ENCODE measurements around the gene KDM7A. TPM values are rescaled to one million over a fixed set of nuclear protein-coding genes. Genes with fewer than 3 reads are reported as not detected.

The KDM7A gene
- polyA plus RNA-seq, 1 of the 3 experiments (the other 2 are of a cell fraction) = 0.94 TPM

GRCh38 chr7:140197938-140198337 lies 21.2 kb upstream of the KDM7A start:
- H3K9me3 ChIP-seq = no peaks in the 10 kb centered on the region
- no peaks in the 10 kb centered on the region for H3K79me2 ChIP-seq (ENCODE audit: insufficient read depth)
- TF ChIP-seq POLR2AphosphoS5 (IDR thresholded peaks at IDR 0.05; ENCODE audit: low read depth, low read length) = no peak
- TF ChIP-seq MXI1 (IDR thresholded peaks at IDR 0.05; ENCODE audit: low read depth, low read length) = no peak
- TF ChIP-seq FOXJ3 (CRISPR knock-in tag; IDR thresholded peaks at IDR 0.05) = no peak
- no peak for TF ChIP-seq MEF2A (IDR thresholded peaks at IDR 0.05; ENCODE audit: borderline replicate concordance, low read depth)
- no peak for TF ChIP-seq CHD2 (IDR thresholded peaks at IDR 0.05; ENCODE audit: low read length, partially characterized antibody)
- no peak for TF ChIP-seq ZBTB33 (IDR thresholded peaks at IDR 0.05; ENCODE audit: borderline replicate concordance, low read depth)
- no peak for TF ChIP-seq EP300 (IDR thresholded peaks at IDR 0.05; ENCODE audit: borderline replicate concordance in 1 of 2, low read depth in 1 of 2, low read length in 1 of 2)
- no peak for TF ChIP-seq USF1 (IDR thresholded peaks at IDR 0.05; ENCODE audit: borderline replicate concordance, low read depth)
- no peak for TF ChIP-seq IRF3 (IDR thresholded peaks at IDR 0.05; ENCODE audit: low read depth, low read length)
- TF ChIP-seq TCF12 (IDR thresholded peaks at IDR 0.05) = no peak
- no peak for TF ChIP-seq MAX (IDR thresholded peaks at IDR 0.05; ENCODE audit: low read depth)
- TF ChIP-seq PBX3 (IDR thresholded peaks at IDR 0.05) = no peak
- peaks cover 6% of the 10 kb centered on the region for H3F3A ChIP-seq (replicated peaks; ENCODE audit: insufficient read depth)
- ChIA-PET POLR2A (no interaction called here), CTCF (interaction anchor here (1.0 to 3.2 kb wide), 4 partner anchors 9 to 20 kb away, joined by 3 to 9 read pairs (median 4); no protein-coding TSS in a partner anchor)
- H3K27me3 ChIP-seq (ENCODE audit: insufficient read depth) = no peaks in the 10 kb centered on the region
- no peaks in the 10 kb centered on the region for H3K36me3 ChIP-seq (replicated peaks in 1 of 2; ENCODE audit: control insufficient read depth in 1 of 2, insufficient read depth in 2 of 2, low read length in 1 of 2)
- H2AFZ ChIP-seq (ENCODE audit: low read depth) = no peak overlapping the region
- DNase-seq = no peak
- no peak overlapping the region for H3K4me2 ChIP-seq
- H3K4me1 ChIP-seq (ENCODE audit: control insufficient read depth in 1 of 2, insufficient read depth in 2 of 2, low read depth in 1 of 2, low read length in 1 of 2) = no peaks in the 10 kb centered on the region
- H4K20me1 ChIP-seq (ENCODE audit: insufficient read depth) = no peaks in the 10 kb centered on the region
- no peaks in the 10 kb centered on the region for H3K9me2 ChIP-seq
- no peak overlapping the region for H3K9ac ChIP-seq
- no peak overlapping the region for H3K4me3 ChIP-seq (ENCODE audit: low read depth in 2 of 2, low read length in 1 of 2)
- no peak overlapping the region for H3K27ac ChIP-seq (ENCODE audit: low read depth in 2 of 2, low read length in 1 of 2)
- 46% methylated on average over 2 of the region's 2 CpGs for WGBS (ENCODE audit: low lambda C conversion rate)
